Right cardiac atrium (tissue), 5 donors: ENCODE data around the gene RASA1. TPM values are rescaled to one million over a fixed set of nuclear protein-coding genes. Genes with fewer than 3 reads are reported as not detected.

Experiments used
- ATAC-seq, 2 donors: fragments of 200-7000 bp; cut with Tn5 transposase; one replicate each; pipeline versions ENCODE4 v1.8.0 to v1.9.1; 2020; ENCODE audit warnings: moderate library complexity in 2 of 2, mild to moderate bottlenecking in 1 of 2
- DNase-seq, 3 donors: peaks; one replicate each; pipeline ENCODE4 v3.0.0-alpha.2; 2020
- H3K27ac ChIP-seq: one replicate; pipeline ENCODE4 v1.5.1; 2013; ENCODE audit warnings: mild to moderate bottlenecking, low read length, control low read depth, moderate library complexity
- H3K27me3 ChIP-seq: one replicate; pipeline ENCODE4 v1.6.1; 2013; ENCODE audit not compliant: control insufficient read depth, insufficient read depth
- H3K4me1 ChIP-seq: one replicate; pipeline ENCODE4 v1.6.1; 2013; ENCODE audit warnings: low read length; ENCODE audit not compliant: control insufficient read depth, insufficient read depth
- H3K4me3 ChIP-seq: one replicate; pipeline ENCODE4 v1.5.1; 2013; ENCODE audit warnings: low read length, control low read depth
- H3K9me3 ChIP-seq: one replicate; pipeline ENCODE4 v1.6.1; 2013; ENCODE audit warnings: low read length; ENCODE audit not compliant: control insufficient read depth
- WGBS: extraction: QIAGEN DNeasy Blood & Tissue Kit; methylation state at CpG from one replicate; pipeline ENCODE4 v1.1.7; 2013; 5-methylcytosine and 5-hydroxymethylcytosine counted together
- intact Hi-C, 4 donors: fragments of 100-400 bp; cut with DNase I; formaldehyde crosslinking; loops; one replicate each; pipeline versions ENCODE4 v1.11.0 to v1.14.0; 2022 to 2023
- polyA plus RNA-seq: library from polyadenylated mRNA; stranded (reverse); fragments of 200-250 nt; gene quantifications from one replicate; pipeline ENCODE4 v1.2.3, GENCODE V29; 2013
- total RNA-seq, 4 donors: library from RNA; stranded (reverse); fragmentation: NEBNext Ultra II Directional; extraction: Animal tissue kit (Norgen Biotek cat#: 25700); gene quantifications; one replicate each; pipeline ENCODE4 v1.2.1, GENCODE V29; 2021
- donor health status: healthy with polysubstance abuse.
- donor health status: DM: no; HTN: yes; CAD: no.
- donor health status: DM: no; HTN: no; CAD: no.
- donor health status: DM: no; HTN: yes; CAD: no; lungs with severe emphysema.
- donor health status: DM: yes; HTN: yes; CAD: no.

The RASA1 gene
- total and polyA plus RNA-seq, 5 donors, result 8.7 to 21.2 (median 19.8) TPM

GRCh38 chr5:87313216-87313615 lies 45.5 kb downstream of the RASA1 start:
- Histone ChIP-seq H3K27ac (no peak overlapping the region), H3K9me3 (no peaks in the 10 kb centered on the region), H3K4me1 (peaks cover 2% of the 10 kb centered on the region), H3K4me3 (no peak overlapping the region), H3K27me3 (no peaks in the 10 kb centered on the region)
- no peak for DNase-seq
- no peak for ATAC-seq
- 84% methylated on average over 3 of the region's 3 CpGs for WGBS
- intact Hi-C loops, result no loop called here

DNA sequence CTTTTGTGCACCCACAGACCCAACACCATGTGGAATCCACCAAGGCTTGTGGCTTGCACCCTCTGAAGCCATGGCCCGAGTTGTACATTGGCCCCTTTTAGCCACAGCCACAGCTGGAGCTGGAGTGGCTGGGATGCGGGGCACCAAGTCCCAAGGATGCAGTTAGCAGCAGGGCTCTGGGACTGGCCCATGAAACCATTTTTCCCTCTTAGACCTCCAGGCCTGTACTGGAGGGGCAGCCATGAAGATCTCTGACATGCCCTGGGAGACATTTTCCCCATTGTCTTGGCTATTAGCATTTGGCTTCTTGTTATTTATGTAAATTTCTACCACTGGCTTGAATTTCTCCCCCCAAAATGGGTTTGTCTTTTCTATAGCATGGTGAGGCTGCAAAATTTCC lies 51.8 kb downstream of the RASA1 start:
- H3K4me1 ChIP-seq, result peaks cover 5% of the 10 kb centered on the region
- H3K27ac ChIP-seq, result no peak overlapping the region
- H3K4me3 ChIP-seq, result no peak overlapping the region
- ATAC-seq, result no peak
- H3K9me3 ChIP-seq, result no peaks in the 10 kb centered on the region
- no peaks in the 10 kb centered on the region for H3K27me3 ChIP-seq
- intact Hi-C loops, result no loop called here
- no peak for DNase-seq
- WGBS, result 99% methylated on average over 2 of the region's 2 CpGs

- H3K9me3 ChIP-seq, result no peaks in the 10 kb centered on the region
- ATAC-seq, result no peak
- 98% methylated on average over 1 of the region's 1 CpG for WGBS
Observed at GRCh38 chr5:87321605-87322004, 53.9 kb downstream of the RASA1 start.

DNA sequence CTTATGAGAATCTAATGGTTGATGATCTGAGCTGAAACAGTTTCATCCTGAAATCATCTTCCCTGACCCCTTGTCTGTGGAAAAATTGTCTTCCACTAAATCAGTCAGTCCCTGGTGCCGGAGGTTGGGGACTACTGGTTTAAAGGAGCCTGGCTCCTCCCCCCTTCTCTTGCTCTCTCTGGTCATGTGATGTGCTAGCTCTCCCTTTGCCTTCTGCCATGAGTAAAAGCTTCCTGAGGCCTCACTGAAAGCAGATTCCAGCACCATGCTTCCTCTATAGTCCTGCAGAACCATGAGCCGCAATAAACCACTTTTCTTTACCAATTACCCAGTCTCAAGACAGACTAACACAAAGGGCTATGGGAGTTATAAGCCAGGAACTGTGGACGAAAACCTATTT lies 54.7 kb downstream of the RASA1 start:
- DNase-seq (no peak), ATAC-seq (no peak)
- H3K27ac ChIP-seq, result no peak overlapping the region
- 98% methylated on average over 3 of the region's 3 CpGs for WGBS
- H3K4me1 ChIP-seq, result peaks cover 3% of the 10 kb centered on the region
- H3K27me3 ChIP-seq, result no peaks in the 10 kb centered on the region
- intact Hi-C loops, result no loop called here
- no peak overlapping the region for H3K4me3 ChIP-seq
- no peaks in the 10 kb centered on the region for H3K9me3 ChIP-seq

More at GRCh38 chr5:87321605-87322004, 53.9 kb downstream of the RASA1 start:
- DNase-seq, result no peak
- Histone ChIP-seq H3K27ac (no peak overlapping the region), H3K4me3 (no peak overlapping the region), H3K27me3 (no peaks in the 10 kb centered on the region), H3K4me1 (peaks cover 3% of the 10 kb centered on the region)
- intact Hi-C loops, result no loop called here

- DNase-seq, result no peak
- intact Hi-C loops, result no loop called here
- no peak overlapping the region for H3K27ac ChIP-seq
- 67% methylated on average over 2 of the region's 2 CpGs for WGBS
- H3K4me1 ChIP-seq, result no peaks in the 10 kb centered on the region
- H3K4me3 ChIP-seq, result no peak overlapping the region
- H3K9me3 ChIP-seq, result no peaks in the 10 kb centered on the region
- no peaks in the 10 kb centered on the region for H3K27me3 ChIP-seq
- ATAC-seq, result no peak
Observed at GRCh38 chr5:87327998-87328397, 60.3 kb downstream of the RASA1 start.

DNA sequence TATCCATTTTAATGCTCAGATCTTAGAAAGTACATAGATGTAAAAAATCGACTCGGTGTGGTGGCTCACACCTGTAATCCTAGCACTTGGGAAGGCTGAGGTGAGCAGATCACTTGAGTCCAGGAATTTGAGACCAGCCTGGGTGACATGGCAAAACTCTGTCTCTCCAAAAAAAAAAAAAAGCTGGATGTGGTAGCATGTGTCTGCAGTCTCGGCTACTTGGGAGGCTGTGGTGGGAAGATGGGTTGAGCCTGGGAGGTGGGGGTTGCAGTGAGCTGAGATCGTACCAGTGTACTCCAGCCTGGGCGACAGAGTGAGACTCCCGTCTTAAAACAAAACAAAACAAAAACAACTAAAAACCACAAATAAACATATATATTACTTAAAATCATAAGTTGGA lies 61.4 kb downstream of the RASA1 start:
- Histone ChIP-seq H3K4me3 (no peak overlapping the region), H3K9me3 (no peaks in the 10 kb centered on the region), H3K27ac (no peak overlapping the region), H3K27me3 (no peaks in the 10 kb centered on the region), H3K4me1 (no peaks in the 10 kb centered on the region)
- intact Hi-C loops, result no loop called here
- ATAC-seq (no peak), DNase-seq (no peak)
- WGBS, result 95% methylated on average over 6 of the region's 6 CpGs

GRCh38 chr5:87339986-87340385 lies 72.3 kb downstream of the RASA1 start:
- no peak for DNase-seq

DNA sequence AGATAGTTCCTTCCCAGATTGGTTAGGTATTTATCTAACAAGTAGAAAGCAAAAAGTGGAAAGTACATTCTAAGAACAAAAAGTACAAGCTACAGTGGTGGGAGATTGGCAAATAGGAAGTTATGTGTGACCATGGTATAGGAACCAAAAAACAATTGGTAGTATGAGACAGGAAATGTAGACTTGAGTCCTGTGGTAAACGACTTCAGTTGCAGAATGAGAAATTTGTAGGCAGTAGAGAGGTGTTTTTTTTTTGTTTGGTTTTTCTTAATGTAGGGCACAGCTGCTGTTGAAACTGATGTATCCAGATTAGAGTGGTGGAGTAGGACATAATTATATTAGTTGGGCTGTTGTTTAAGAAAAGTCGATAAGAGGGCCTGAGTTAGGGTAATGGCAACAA lies 73.0 kb downstream of the RASA1 start:
- ATAC-seq (peak; percentile 32 to 51), DNase-seq (no peak)
- Histone ChIP-seq H3K27me3 (no peaks in the 10 kb centered on the region), H3K4me1 (no peaks in the 10 kb centered on the region), H3K9me3 (no peaks in the 10 kb centered on the region), H3K4me3 (no peak overlapping the region), H3K27ac (no peak overlapping the region)
- 65% methylated on average over 2 of the region's 2 CpGs for WGBS
- intact Hi-C loops, result loop anchor here in 1 of 4 donors (10.0 kb wide), 1 partner anchor 66 kb away; no protein-coding TSS in a partner anchor

More at GRCh38 chr5:87339986-87340385, 72.3 kb downstream of the RASA1 start:
- intact Hi-C loops, result loop anchor here in 2 of 4 donors (10.0 kb wide), 1 partner anchor 65 kb away; no protein-coding TSS in a partner anchor
- H3K4me3 ChIP-seq, result no peak overlapping the region
- no peaks in the 10 kb centered on the region for H3K4me1 ChIP-seq
- no peaks in the 10 kb centered on the region for H3K9me3 ChIP-seq
- H3K27ac ChIP-seq, result no peak overlapping the region
- ATAC-seq, result no peak
- H3K27me3 ChIP-seq, result no peaks in the 10 kb centered on the region

DNA sequence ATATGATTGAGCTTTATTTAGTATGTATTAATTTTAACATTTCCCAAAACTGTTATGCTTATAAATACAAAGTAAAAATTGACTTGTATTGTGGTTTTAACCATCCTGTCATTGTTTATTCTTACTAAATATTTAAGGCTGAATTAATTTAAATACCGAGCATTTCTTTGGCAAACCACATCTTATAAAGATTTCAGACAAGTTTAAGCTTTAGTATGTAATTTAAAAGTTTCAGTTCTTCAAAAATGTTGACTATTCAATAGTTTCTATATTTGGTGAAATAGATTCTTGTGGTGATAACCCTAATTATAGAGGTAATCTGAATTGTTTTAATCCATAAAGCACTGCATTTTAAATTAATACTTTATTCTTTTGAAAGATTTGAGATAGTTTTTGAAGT lies 79.6 kb downstream of the RASA1 start:
- Histone ChIP-seq H3K27ac (no peak overlapping the region), H3K9me3 (no peaks in the 10 kb centered on the region), H3K4me1 (no peaks in the 10 kb centered on the region), H3K27me3 (no peaks in the 10 kb centered on the region), H3K4me3 (no peak overlapping the region)
- ATAC-seq, result no peak
- intact Hi-C loops, result loop anchor here in 1 of 4 donors (10.0 kb wide), 1 partner anchor 72 kb away; no protein-coding TSS in a partner anchor
- no peak for DNase-seq
- 89% methylated on average over 1 of the region's 1 CpG for WGBS

- Histone ChIP-seq H3K4me1 (no peaks in the 10 kb centered on the region), H3K27me3 (no peaks in the 10 kb centered on the region)
Observed at GRCh38 chr5:87347841-87348240, 80.2 kb downstream of the RASA1 start.

DNA sequence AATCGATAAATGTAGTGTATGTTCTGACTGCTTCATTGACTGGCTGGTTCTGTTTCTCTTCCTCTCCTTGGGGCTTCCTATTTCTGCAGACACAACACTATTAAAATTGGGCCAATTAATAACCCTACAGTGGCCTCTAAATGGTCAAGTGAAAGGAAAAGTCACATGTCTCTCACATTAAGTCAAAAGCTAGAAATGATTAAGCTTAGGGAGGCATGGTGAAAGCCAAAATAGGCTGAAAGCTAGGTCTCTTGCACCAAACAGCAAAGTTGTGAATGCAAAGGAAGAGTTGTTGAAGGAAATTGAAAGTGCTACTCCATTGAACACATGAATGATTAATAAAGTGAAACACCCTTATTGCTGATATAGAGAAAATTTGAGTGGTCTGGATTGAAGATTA lies 86.8 kb downstream of the RASA1 start:
- DNase-seq (no peak), ATAC-seq (no peak)
- H3K9me3 ChIP-seq, result no peaks in the 10 kb centered on the region
- intact Hi-C loops, result no loop called here
- no peak overlapping the region for H3K27ac ChIP-seq
- H3K4me1 ChIP-seq, result no peaks in the 10 kb centered on the region
- no peaks in the 10 kb centered on the region for H3K27me3 ChIP-seq
- H3K4me3 ChIP-seq, result no peak overlapping the region
- 97% methylated on average over 1 of the region's 1 CpG for WGBS

More at GRCh38 chr5:87347841-87348240, 80.2 kb downstream of the RASA1 start:
- DNase-seq, result no peak
- H3K9me3 ChIP-seq, result no peaks in the 10 kb centered on the region
- H3K27ac ChIP-seq, result no peak overlapping the region
- no peak overlapping the region for H3K4me3 ChIP-seq
- ATAC-seq, result no peak
- intact Hi-C loops, result loop anchor here in 1 of 4 donors (10.0 kb wide), 1 partner anchor 73 kb away; no protein-coding TSS in a partner anchor

- Histone ChIP-seq H3K4me3 (no peak overlapping the region), H3K27me3 (no peaks in the 10 kb centered on the region), H3K9me3 (no peaks in the 10 kb centered on the region), H3K27ac (no peak overlapping the region), H3K4me1 (peaks cover 1% of the 10 kb centered on the region)
- no peak for ATAC-seq
- no peak for DNase-seq
- 84% methylated on average over 2 of the region's 2 CpGs for WGBS
- intact Hi-C loops, result no loop called here
Observed at GRCh38 chr5:87359106-87359505, 91.4 kb downstream of the RASA1 start.
